Nephron (organoid): ENCODE measurements around the gene MPPED1.

Source experiments
- H3K27ac Mint-ChIP-seq, 3 experiments: 2 replicates each; pipeline ENCODE4 v1.8.0; 2020; ENCODE audit warnings: mixed read lengths in 3 of 3, mild to moderate bottlenecking in 2 of 3, moderate library complexity in 1 of 3
- H3K27me3 Mint-ChIP-seq: 2 replicates; pipeline ENCODE4 v1.8.0; 2021; ENCODE audit warnings: low read depth, mild to moderate bottlenecking, moderate library complexity, mixed read lengths
- H3K36me3 Mint-ChIP-seq: 2 replicates; pipeline ENCODE4 v1.8.0; 2020; ENCODE audit warnings: low read depth, mixed read lengths
- H3K4me1 Mint-ChIP-seq: 2 replicates; pipeline ENCODE4 v1.8.0; 2020; ENCODE audit warnings: mixed read lengths
- H3K4me3 Mint-ChIP-seq, 3 experiments: 2 replicates each; pipeline ENCODE4 v1.8.0; 2020; ENCODE audit warnings: mild to moderate bottlenecking in 3 of 3, mixed read lengths in 3 of 3, moderate library complexity in 2 of 3
- H3K9me3 Mint-ChIP-seq: 2 replicates; pipeline ENCODE4 v1.8.0; 2020; ENCODE audit warnings: mixed read lengths
- TF ChIP-seq, protein P1 (sequence below), 3 experiments: fragments of 200-600 bp; sonication (generic); IDR thresholded peaks; one replicate each; pipeline ENCODE4 v1.5.0; 2021; ENCODE audit warnings: antibody characterized with exemption in 3 of 3; ENCODE audit not compliant: unreplicated experiment in 3 of 3

Gene MPPED1

GRCh38 chr22:43554694-43555365, 143.0 kb downstream of the MPPED1 start:
- Mint-ChIP-seq H3K4me3 (no peak overlapping the region), H3K9me3 (peaks cover 24% of the 10 kb centered on the region), H3K4me1 (no peaks in the 10 kb centered on the region), H3K27ac (no peak overlapping the region), H3K27me3 (peaks cover 10% of the 10 kb centered on the region), H3K36me3 (peaks cover 13% of the 10 kb centered on the region)
- TF ChIP-seq, protein P1, sequence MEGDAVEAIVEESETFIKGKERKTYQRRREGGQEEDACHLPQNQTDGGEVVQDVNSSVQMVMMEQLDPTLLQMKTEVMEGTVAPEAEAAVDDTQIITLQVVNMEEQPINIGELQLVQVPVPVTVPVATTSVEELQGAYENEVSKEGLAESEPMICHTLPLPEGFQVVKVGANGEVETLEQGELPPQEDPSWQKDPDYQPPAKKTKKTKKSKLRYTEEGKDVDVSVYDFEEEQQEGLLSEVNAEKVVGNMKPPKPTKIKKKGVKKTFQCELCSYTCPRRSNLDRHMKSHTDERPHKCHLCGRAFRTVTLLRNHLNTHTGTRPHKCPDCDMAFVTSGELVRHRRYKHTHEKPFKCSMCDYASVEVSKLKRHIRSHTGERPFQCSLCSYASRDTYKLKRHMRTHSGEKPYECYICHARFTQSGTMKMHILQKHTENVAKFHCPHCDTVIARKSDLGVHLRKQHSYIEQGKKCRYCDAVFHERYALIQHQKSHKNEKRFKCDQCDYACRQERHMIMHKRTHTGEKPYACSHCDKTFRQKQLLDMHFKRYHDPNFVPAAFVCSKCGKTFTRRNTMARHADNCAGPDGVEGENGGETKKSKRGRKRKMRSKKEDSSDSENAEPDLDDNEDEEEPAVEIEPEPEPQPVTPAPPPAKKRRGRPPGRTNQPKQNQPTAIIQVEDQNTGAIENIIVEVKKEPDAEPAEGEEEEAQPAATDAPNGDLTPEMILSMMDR (IDR thresholded peaks at IDR 0.05; ENCODE audit: unreplicated experiment in 3 of 3): no peak

GRCh38 chr22:43555561-43556515, 144.0 kb downstream of the MPPED1 start:
- Mint-ChIP-seq H3K9me3 (peaks cover 24% of the 10 kb centered on the region), H3K36me3 (peaks cover 13% of the 10 kb centered on the region), H3K4me1 (no peaks in the 10 kb centered on the region), H3K27me3 (peaks cover 10% of the 10 kb centered on the region), H3K27ac (no peak overlapping the region), H3K4me3 (no peak overlapping the region)
- TF ChIP-seq, protein P1 (IDR thresholded peaks at IDR 0.05; ENCODE audit: unreplicated experiment in 3 of 3): no peak
